Hepatocyte (in vitro differentiated cells): ENCODE measurements around the gene BBX.

Experiments used
- EZH2 ChIP-seq: fragments of 200-600 bp; sonication (generic); IDR thresholded peaks from 2 replicates; pipeline ENCODE4 v1.6.1; 2016; ENCODE audit warnings: antibody characterized with exemption, mild to moderate bottlenecking, borderline replicate concordance
- EZH2phosphoT487 ChIP-seq: fragments of 200-600 bp; sonication (generic); IDR thresholded peaks from one replicate; pipeline ENCODE4 v1.6.1; 2018; ENCODE audit warnings: antibody characterized with exemption, mild to moderate bottlenecking, low read depth, moderate library complexity; ENCODE audit not compliant: unreplicated experiment, severe bottlenecking
- TF ChIP-seq, protein P1 (sequence below): fragments of 200-600 bp; sonication (generic); IDR thresholded peaks from 2 replicates; pipeline ENCODE4 v1.5.1; 2016; ENCODE audit warnings: antibody characterized with exemption, mild to moderate bottlenecking; ENCODE audit not compliant: poor library complexity

- TF ChIP-seq, protein P1, sequence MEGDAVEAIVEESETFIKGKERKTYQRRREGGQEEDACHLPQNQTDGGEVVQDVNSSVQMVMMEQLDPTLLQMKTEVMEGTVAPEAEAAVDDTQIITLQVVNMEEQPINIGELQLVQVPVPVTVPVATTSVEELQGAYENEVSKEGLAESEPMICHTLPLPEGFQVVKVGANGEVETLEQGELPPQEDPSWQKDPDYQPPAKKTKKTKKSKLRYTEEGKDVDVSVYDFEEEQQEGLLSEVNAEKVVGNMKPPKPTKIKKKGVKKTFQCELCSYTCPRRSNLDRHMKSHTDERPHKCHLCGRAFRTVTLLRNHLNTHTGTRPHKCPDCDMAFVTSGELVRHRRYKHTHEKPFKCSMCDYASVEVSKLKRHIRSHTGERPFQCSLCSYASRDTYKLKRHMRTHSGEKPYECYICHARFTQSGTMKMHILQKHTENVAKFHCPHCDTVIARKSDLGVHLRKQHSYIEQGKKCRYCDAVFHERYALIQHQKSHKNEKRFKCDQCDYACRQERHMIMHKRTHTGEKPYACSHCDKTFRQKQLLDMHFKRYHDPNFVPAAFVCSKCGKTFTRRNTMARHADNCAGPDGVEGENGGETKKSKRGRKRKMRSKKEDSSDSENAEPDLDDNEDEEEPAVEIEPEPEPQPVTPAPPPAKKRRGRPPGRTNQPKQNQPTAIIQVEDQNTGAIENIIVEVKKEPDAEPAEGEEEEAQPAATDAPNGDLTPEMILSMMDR = no peak
- TF ChIP-seq EZH2phosphoT487 (no peak), EZH2 (no peak)
Observed at GRCh38 chr3:107644631-107645030, 121.9 kb downstream of the BBX start.
